NCI-H1436 (cell line): ENCODE results near the gene YTHDF1.

Experiments
- DNase-seq: peaks from one replicate; lab custom pipeline; 2025; lab: John Stamatoyannopoulos, UW

Gene YTHDF1

DNA sequence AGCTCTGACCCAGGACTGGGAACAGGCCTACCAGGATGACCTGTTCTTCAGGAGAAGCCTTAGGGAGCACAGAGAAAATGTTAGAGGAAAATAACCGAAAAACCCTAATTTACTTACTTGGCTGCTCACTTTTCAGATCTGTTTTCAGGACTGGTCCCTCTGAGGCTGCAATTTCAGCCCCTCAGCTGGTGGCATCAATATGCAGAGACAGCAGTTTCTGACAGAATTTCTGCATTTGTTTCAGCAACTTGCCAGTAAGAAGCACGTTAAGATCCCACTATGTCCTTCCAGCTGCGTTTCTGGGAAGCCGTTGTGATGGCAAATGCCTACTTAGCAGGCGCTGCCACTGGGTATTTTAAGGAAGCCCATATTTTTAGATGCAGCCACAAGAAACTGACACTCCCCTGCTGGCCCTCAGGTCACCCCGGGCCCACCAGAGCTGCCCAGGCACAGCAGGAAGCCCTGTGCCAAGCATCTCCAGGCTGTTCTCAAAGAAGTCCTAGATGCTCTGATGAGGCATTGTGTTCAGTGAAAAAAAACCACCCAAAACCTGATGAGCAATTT, 7.5 kb downstream of the YTHDF1 start:
- DNase-seq = no peak

DNA sequence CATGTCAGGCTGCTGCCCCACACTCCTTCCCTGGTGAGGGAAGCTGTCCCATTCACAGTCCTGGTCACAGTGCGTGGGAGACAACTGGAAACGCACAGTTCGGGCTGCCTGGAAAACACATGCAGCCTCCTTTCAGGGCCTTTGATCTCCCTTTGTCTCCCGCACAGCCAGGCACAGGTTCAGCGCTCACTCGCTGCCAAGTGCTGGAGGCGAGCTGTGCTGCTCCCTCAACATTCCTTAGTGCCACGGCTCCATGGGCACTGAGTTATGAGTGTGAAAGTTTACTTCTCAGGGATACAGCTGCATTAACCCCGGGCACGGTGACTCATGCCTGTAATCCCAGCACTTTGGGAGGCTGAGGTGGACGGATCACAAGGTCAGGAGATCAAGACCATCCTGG, 9.1 kb downstream of the YTHDF1 start:
- DNase-seq = no peak

DNA sequence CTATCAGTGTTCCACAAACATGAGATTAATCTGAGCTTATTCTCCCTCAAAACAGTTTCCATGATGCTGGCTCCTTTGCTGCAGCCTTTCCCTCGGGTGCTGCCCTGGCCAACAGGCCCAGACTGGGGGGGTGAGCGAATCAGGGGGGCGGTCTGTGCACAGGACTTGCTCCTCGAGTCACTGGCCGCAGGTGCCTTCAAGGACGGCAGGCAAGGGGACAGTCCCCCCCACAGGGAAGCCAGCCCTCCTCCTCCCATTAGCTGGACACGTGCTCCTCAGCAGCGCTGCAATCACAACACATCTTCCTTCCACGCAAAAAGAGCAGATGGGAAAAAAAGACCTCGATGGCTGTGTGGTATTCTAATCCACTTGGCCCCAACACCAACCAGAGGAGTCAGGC, 10.0 kb downstream of the YTHDF1 start:
- no peak for DNase-seq

DNA sequence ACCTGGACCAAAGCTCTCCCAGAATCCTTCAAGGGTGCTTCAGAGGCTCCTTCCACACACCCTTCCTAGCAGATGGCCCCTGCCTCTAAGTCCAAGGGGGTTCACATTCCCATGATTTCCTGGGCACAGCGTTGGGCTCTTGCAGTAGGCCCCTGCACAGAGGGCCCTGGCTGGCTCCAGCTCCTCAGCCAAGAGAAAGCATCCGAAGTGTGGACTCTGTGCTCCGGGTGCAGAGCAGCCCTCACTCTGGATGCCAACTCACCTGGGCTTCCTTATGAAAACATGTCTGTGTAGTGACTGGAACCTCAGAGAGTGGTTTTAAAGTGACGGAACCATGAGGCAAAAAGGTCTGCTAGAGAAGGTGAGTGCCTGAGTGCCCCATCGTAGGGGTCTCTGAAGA, 11.6 kb downstream of the YTHDF1 start:
- no peak for DNase-seq

DNA sequence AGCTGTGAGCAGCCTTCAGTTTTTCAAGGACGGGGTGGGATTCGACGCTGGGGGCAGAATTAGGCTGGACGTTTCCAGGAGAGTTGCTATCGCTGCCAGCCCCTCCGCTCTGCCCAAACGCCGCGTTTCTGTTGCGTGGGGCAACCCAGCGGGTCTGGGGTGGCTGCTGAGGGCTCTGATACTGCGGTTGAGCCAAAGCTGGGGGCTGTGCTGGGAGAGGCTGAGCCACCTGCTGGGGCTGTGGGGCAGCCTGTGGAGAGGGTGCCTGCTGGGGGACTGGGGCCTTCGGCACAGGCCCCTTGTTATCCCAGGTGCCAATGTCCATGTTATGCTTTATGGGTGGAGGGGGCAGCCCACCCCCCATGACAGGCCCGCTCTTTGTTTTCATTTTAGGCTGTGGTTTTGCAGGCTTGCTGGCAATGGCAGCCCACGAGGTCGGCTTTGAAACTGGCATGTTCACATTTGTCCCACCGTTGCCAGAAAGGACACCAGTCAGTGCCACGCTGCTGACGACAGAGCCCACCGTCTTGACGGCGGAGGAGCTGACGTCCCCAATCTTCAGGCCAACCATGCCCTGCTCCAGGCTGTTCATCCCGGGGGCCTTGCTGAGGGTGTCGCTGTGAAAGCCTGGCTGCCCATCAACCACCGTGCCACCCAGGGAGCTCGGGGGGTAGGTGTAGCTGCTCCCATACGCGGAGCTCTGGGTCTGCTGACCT, 13.0 kb downstream of the YTHDF1 start:
- no peak for DNase-seq

DNA sequence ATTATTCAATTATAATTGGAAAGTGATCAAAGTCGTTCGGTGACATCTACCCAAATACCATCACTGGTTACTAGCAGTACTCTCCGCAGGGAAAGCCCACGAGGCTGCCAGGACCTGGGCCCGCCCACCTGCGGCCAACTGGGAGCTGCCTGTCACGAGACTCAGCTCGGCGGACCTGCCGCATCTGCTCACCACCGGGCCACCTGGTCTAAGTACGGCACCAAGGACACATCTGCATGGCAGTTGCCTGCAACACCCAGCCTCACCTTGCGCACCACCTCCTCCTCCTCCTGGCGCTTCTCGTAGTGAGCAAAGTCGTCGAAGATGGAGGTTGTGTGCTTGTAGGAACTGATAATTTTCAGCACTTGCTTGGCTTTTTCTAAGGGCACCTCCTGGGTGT, 13.9 kb downstream of the YTHDF1 start:
- DNase-seq = no peak

DNA sequence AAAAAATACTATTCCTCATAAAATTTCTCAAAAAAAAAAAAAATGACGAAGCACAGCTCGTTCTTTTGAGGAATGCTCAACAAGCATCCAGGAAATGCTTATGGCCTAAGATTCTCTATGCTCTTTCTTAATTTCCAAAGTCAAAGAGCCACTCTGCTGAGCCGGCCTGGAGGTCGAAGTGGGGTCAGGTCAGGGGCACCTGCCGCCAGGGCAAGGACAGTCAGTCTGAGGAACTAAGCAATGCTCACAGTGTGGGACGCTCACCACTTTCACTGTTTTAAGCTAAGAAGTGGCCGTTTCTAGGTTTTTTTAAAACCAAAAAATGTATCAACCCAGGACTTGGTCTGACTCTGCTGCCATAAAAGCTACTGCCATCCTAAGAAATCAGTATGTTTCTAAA, 17.3 kb downstream of the YTHDF1 start:
- DNase-seq = no peak

DNA sequence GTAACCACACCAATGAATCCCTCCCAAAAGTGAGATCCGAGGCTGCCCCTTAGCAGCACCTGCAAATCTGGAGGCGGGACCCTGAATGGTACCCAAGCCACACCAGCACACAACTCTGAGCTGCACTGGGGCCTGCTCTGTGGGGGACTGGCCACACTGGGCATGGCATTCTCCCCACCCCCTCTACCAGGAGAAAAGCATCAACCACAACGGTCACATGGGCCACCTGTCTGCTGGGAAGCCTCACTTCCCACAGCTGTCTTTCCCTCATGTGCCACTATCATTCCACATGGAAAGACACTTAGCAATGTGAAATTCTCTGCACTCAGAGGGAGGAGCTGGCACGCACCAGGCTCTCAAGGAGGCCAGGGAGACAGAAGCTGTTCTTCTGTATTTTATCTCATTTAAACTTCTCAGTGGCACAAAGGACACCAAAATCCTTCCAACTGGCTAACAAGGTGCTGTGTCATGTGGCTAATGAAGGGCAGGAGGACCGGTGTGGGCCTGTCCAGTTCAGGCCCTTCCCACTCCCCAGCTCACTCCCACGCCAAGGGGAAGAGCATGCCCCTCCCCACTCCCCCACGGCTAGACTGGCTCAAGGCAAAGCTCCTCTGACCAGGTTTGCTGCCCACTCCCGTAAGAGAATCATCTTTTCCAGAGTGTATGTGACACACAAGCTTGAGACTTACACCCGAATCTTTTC, 19.0 kb downstream of the YTHDF1 start:
- no peak for DNase-seq

DNA sequence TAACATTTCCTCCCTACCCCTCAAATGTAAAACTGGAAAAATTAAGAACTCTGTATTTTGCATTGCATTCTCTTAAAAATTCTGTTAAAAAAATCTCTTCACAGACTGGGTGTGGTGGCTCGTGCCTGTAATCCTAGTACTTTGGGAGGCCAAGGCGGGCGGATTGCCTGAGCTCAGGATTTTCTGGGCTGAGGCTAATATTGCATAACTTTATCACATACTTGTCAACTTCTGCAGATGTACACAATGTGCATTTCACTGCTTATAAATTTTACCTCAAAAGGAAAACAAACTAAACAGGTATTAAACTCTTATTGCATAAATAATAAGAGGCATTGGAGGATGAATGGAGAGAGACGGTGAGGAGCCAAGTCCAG, 21.1 kb downstream of the YTHDF1 start:
- DNase-seq = no peak

DNA sequence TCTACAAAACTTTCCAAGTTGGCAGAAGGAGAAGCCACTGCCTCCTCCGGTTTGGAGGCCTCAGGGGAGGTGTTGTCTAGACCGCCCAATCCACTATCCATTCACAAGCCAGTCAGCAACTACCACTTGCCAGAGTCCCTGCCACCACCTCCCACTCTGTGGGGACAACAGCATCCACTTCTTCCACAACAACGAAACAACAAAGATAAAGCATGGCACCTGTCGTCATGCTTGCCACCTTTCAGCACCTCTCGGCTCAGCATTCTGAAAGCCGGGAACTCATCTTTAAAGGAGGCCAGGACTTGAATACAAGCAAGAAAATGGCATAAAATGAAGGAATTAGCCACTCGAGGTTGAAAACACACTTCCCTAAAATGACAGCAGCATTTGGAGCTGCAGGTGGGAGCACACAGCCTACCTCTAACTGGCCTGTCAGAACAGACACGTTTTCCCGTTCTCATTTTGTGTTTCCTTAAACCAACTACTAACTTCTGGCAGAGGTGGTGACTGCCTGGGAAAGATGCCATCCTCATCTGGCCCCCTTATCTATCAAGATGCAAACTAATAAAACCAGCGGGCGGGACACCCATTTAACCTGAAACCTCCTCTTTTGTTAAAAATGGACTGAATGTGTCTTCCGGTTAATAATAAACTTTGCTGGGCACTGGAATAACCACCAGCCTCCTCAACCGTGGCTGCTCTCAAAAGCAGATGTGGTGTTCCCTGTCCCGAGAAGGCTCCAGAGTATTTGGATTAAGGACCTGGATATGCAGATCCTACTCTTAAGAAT, 21.7 kb downstream of the YTHDF1 start:
- no peak for DNase-seq

DNA sequence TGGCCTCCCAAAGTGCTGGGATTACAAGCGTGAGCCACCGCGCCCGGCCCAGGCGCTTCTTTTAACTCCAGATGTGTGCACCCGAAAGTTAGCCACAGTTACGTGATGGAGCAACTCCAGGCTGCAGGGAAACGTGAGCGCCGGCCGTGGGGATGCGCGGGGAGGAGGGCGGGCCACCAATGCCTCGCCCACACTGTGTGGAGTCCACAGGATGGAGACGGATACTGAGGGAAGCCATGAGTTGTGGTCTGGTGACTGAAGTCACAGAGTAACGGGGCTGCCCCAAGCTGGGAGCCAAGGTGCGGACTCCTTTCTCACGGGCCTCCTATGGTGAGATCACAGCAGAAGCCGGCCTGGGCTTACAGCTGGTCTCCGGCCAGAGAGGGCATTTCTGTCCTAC, 23.2 kb downstream of the YTHDF1 start:
- DNase-seq = no peak

DNA sequence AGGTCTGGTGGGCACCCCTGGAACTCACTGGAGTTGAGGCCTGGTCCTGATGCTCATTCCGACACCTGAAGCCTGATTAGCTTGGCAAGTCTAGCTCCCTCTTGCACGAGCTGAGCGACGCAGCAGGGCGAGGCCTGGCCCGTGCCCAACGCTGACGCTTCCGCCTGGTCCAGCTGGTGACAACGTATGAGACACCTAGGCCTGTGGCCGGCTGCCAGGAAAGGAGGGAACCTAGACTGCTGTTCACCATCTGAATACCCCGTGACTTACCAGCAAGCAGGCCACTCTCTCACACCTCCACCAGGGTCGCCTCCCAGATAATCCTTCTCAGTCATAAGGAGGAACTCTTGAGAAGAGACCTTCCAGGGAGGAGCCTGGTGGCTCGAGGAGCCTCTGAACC, 24.5 kb downstream of the YTHDF1 start:
- peak; percentile 78 for DNase-seq

DNA sequence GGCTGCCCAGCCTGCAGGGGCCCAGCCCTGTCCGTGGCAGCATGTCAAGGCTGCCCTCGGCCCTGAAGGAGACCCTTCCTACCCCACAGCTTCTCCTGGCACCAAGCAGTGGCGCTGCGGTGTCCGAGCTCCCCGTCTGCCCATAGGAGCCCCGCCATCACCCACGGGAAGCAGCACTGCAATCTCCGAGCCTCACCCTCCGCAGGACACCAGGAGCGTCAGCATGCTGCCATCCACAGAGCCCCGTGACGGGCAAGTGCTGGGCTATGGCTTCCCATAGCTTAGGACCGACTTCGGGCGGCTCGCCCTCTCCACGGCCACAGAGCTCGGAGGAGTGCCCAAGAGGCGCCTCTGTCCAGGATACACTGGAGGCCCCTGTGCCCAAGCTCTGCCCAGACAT, 25.1 kb downstream of the YTHDF1 start:
- DNase-seq = no peak

DNA sequence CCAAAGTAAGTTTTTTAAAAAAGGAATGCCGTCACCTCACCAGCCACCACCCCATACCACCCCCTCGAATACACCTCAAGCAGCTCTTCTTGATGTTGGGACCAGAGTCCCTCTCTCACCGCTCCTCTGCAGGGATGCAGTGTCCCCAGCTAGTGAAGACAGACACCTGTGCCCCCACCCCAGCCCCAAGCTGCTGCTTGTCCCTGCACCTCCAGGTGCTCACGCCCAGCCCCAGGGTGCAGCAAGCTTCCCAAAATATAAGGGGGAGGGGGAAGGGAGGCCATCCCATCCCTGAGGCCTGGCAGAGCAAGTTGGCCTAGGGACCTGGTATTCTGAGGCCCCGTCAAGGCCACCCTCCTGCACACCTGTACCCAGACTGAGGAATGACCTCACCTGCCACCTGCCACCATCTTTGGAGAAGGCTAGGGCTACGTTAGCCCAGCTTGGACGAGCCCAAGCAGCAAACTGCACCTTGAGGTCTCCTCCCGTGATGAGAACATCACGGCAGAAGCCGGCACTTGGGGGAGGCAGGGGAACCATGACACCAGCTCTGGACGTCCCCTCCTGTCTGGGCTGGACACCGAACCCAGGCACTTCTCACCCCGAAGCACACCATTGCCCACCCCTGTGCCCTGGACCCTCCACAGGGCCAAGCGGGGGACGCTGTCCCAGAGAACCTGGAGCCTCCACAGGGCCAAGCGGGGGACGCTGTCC, 25.9 kb downstream of the YTHDF1 start:
- no peak for DNase-seq

DNA sequence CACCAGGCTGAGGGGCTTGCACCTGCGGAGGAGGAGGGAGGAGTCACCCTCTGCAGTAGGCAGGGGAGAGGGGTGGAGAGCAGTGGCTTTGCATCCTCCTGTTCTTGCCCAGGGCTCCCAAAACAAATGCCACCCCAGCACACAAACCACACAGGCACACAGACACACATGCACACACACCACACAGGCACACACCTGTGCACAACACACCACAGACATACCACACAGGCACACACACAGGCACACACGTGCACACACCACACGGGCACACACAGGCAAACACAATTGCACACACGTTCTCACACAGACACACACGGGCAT, 26.6 kb downstream of the YTHDF1 start:
- DNase-seq = no peak

DNA sequence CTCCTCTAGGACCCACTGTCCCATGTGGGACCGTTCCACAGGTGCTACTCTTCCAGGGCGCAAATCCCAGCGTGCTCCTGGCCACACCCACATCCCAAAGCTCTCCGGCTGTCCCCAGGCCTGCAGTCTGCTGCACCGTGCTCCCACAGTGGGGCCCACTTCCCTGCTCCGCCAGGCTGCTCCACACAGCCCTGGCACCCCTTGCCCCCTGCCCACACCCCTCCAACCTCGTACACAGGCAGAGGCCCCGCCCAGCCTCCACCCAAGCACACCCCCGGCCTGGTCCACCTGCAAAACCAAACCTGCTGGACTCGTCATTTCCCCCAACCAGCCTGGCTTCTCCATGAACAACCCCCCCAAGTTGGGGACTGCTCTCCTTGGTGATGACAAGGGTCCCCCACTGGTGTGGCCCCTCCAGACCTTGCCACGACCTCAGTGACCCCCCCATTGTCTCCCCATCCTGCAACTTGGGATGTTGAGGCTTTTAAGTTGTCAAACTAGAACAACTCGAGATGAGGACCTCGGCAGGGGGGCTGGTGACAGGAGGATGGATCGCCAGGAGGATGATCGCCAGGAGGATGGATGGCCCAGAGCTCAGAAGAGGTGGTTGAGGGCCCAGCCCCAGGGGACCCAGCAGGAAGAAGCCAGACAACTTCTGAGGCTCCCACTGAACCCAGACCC, 27.1 kb downstream of the YTHDF1 start:
- no peak for DNase-seq

DNA sequence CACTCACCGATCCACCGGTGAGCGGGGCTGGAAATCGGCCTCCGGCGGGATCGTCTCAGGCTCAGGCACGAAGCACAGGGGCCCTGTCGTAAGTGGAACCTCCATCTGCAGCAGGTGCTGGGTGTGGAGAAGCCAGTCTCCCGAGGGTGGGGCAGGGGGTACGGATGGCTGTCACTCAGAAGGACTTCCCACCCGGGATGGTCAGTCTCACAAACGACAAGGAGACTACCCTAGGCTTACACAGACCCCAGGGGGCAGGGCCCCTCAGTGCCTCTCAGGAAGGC, 27.8 kb downstream of the YTHDF1 start:
- no peak for DNase-seq

DNA sequence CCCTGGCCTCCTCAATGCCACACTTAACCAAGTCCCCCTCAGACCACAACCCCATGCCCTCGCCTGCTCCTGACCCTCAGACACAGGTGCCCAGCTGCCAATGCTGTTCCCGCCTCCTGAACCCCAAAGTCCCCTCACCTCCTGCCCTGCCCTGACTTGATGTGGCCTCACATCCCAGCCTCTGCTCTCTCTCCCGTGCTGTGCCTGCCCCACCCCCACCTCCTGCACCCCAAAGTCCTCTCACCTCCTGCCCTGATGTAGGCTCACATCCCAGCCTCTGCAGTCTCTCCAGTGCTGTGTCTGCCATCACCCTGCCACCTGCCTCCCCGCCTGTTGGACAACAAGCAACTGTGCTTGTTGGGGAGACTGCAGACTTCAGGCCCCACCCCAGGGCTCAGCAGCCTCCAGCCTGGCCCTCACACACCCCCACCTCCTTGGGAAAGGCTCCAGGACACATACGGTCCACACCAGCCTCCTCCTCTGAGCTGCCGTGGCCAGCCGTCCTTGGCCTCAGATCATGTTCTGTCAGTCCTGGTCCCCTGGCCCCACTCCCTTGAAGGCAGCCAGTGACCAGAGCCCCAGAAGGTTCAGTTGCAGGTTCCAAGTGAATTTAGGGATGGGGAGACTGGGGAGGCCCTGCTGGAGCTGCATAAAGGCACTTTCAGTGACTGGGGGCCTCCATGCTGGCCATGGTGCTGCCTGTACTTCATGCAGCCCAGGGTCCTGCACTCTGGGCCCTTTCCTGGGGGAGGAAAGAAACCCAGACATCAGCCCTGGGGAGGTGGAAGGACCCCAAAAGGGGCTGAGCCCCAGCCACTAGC, 28.4 kb downstream of the YTHDF1 start:
- no peak for DNase-seq

DNA sequence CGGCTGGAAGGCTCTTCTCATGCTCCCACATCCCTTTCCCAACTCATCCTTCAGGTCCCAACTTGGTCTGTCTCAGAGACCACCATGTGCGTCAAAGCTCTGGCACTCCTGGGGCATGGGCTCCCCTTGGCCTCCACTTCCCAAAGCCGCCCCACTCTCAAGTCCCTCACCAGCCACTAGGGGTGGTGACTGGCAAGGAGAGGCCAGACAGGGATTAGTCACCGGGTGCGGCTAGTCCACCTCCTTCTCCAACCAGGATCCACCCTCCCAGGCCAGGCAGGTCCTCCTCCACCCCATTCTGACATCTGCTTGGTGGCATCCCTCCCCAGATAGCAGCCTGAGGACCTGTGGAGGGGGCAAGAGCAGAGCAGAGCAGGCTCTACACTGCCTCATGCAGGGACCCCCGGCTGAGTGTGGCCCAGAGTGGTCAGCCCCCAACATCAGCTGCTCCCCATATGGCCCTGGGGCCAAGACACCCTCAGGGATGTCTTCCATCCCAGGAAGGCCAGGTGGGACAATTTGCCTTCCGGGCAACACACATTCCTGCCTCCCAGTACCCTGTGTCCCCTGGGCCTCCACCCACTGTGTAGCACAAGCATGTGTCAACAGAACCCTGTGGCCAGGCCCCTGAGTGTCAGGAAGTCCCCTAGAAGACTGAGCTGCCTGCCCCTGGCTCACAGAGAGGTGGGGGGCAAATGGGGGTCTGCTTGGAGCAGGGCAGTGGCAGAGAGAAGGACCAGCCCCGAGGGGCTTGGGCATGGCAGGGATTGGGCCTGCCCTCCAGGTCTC, 29.2 kb downstream of the YTHDF1 start:
- DNase-seq = no peak

DNA sequence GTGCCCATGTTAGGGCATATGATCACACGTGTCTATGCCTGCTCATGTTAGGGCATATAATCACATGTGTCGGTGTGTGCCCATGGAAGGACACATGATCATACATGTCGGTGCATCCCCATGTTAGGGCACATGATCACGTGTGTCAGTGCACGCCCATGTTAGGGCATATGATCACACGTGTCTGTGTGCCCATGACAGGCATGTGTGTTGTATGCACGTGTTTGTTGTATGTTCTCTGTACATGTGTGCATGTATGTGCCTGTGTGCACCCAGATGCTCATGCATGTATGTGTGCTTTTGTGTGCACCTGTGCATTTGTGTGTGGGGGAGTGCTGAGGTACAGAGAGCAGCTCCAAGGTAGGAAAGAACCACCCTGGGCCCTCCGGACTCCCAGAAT, 29.8 kb downstream of the YTHDF1 start:
- DNase-seq = no peak
